Heart left ventricle (tissue), 13 donors: ENCODE results near the gene SUSD5.

Experiments
- POLR2A ChIP-seq, 2 donors: fragments of 450-650 bp; IDR thresholded peaks; one replicate each; pipeline ENCODE4 v1.6.1; 2017; ENCODE audit warnings: antibody characterized with exemption in 2 of 2, mild to moderate bottlenecking in 2 of 2, moderate library complexity in 2 of 2
- TF ChIP-seq, protein P1 (sequence below), 12 donors: fragments of 200-600 bp; sonication (generic) in 4 of 12; IDR thresholded peaks; one replicate each; pipeline versions ENCODE4 v1.5.0 to v1.8.0; 2018 to 2022; ENCODE audit warnings: antibody characterized with exemption in 12 of 12, mild to moderate bottlenecking in 5 of 12
- donor health status: ischemic (EF 13 %, LVEDD 7.1; RV severe dilation, severe dysfunction).
- donor health status: DM: no; HTN: yes; CAD: no.
- donor health status: DM: no; HTN: no; CAD: no.
- donor health status: ischemic (EF 25% LVEDD 6.9; RV normal size, moderate dysfunction).
- donor health status: ischemic (EF 25% LVEDD 5.7; RV mildly dilated, moderate dysfunction).
- donor health status: ischemic (EF 35%, LVEDD 5.7; RV mildly dilated, moderate dysfunction).
- donor health status: nonischemic (EF 11% LVEDD 7.7; RV severe dilation, severe dysfunction).
- donor health status: DM: yes; HTN: yes; CAD: no.
- donor health status: PGD.
- donor health status: ischemic (EF 29% LVEDD 5.4; RV normal size, mild dysfunction).
- donor health status: nonischemic (EF 23%, LVEDD 6.1; RV moderate dilation, normal function).

DNA sequence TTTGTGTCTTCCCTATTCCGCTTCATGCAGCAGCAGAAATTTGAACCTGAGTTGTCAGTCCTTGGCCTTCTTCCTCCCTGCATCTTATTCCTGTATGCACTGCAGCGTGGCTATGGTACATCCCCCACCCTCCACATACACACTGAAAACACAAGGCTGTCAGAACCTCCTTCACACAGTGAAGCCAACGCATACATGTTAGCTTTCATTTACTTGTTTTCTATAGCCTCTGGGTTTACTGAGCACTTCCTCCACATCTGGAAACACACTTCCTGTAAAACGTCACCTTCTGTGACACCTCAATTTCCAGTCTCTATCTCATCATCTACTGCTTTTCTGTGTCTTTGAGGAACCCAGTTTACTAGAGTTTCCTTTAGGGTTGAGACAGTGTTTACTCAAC lies 47.0 kb downstream of the SUSD5 start:
- TF ChIP-seq POLR2A (IDR thresholded peaks at IDR 0.05) = no peak
- TF ChIP-seq, protein P1, sequence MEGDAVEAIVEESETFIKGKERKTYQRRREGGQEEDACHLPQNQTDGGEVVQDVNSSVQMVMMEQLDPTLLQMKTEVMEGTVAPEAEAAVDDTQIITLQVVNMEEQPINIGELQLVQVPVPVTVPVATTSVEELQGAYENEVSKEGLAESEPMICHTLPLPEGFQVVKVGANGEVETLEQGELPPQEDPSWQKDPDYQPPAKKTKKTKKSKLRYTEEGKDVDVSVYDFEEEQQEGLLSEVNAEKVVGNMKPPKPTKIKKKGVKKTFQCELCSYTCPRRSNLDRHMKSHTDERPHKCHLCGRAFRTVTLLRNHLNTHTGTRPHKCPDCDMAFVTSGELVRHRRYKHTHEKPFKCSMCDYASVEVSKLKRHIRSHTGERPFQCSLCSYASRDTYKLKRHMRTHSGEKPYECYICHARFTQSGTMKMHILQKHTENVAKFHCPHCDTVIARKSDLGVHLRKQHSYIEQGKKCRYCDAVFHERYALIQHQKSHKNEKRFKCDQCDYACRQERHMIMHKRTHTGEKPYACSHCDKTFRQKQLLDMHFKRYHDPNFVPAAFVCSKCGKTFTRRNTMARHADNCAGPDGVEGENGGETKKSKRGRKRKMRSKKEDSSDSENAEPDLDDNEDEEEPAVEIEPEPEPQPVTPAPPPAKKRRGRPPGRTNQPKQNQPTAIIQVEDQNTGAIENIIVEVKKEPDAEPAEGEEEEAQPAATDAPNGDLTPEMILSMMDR (IDR thresholded peaks at IDR 0.05) = no peak
